Subcutaneous adipose tissue (tissue), 4 donors: ENCODE measurements around the gene SLBP. TPM values are rescaled to one million over a fixed set of nuclear protein-coding genes. Genes with fewer than 3 reads are reported as not detected.

ENCODE experiments used
- total RNA-seq, 4 donors: library from RNA; depleted of rRNA; stranded (reverse); fragments of >200 nt; gene quantifications; one replicate each; pipeline ENCODE4 v1.1.0, GENCODE V29; 2016
- TF ChIP-seq, protein P1 (sequence below): fragments of 450-650 bp; IDR thresholded peaks from one replicate; pipeline ENCODE4 v1.5.1; 2016; ENCODE audit warnings: low read depth, mild to moderate bottlenecking, control low read depth, antibody characterized with exemption, moderate library complexity

SLBP gene
- total RNA-seq, 4 donors from 2014 or later = 33.2 to 41.1 (median 37.0) TPM

DNA sequence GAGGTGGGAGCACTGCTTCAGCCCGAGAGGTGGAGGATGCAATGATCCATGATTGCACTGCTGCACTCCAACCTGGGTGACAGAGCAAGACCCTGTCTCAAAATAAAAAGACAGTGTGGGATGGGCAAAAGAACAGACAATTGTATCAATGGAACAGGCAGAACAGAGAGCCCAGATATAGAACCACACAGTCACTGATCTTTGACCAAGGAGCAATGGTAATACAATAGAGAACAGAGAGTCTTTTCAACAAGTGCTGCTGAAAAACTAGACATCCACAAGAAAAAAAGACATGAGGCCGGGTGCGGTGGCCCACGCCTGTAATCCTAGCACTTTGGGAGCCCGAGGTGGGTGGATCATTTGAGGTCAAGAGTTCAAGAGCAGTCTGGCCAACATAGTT is 33.9 kb downstream of the SLBP start:
- TF ChIP-seq, protein P1, sequence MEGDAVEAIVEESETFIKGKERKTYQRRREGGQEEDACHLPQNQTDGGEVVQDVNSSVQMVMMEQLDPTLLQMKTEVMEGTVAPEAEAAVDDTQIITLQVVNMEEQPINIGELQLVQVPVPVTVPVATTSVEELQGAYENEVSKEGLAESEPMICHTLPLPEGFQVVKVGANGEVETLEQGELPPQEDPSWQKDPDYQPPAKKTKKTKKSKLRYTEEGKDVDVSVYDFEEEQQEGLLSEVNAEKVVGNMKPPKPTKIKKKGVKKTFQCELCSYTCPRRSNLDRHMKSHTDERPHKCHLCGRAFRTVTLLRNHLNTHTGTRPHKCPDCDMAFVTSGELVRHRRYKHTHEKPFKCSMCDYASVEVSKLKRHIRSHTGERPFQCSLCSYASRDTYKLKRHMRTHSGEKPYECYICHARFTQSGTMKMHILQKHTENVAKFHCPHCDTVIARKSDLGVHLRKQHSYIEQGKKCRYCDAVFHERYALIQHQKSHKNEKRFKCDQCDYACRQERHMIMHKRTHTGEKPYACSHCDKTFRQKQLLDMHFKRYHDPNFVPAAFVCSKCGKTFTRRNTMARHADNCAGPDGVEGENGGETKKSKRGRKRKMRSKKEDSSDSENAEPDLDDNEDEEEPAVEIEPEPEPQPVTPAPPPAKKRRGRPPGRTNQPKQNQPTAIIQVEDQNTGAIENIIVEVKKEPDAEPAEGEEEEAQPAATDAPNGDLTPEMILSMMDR = no peak

- TF ChIP-seq, protein P1 = no peak
These were observed 35.3 kb downstream of the SLBP start for GRCh38 chr4:1676605-1677525.

DNA sequence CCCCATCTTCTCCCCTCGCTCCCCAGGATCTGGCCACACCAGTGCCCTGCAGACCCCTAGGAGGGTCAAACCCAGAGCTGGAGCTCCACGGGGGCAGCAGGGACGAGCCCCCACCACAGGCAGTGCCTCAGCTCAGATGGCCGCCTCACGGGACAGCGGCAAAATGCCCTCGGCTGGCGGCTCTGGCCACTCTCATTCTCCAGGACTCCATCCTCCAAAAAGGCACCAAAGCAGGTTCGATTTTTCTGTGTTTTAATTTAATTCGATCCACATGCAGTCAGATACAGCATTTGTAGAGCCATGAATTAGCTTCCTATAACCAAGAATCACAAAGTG is 36.3 kb downstream of the SLBP start:
- TF ChIP-seq, protein P1 = no peak

DNA sequence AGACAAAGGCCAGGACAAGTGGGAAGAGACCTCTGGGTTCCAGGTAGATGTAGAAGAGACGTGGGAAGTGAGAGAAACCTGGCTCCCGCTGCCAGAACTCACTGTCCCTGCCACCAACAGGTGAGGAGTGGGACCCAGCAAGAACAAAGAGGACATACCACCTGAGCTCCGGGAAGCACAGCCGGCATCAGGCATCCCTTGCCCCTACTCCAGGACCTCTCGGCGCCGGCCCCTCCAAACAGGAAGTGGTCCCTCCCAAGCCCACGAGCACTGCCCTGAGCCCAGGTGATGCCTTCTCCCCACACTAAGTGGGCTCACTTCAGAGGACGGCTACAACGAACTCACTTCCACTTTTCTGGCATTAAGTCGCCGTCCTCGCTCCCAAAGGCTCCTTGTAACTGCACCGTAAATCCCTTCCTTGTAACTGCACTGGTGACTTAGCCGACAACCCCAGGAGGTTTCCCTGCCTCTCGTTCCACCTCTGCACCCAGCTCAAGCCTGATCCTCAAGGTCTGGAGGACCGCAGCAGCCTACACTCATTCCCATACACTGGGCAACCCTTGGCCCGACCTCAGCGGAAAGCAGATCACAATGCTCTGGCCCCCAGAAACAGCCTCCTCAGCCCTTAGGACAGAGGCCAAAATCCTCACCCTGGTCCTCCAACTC is 36.9 kb downstream of the SLBP start:
- TF ChIP-seq, protein P1 = no peak

- TF ChIP-seq, protein P1 = no peak
These were observed 37.4 kb downstream of the SLBP start for GRCh38 chr4:1674682-1675081.

GRCh38 chr4:1673671-1674070 is 38.4 kb downstream of the SLBP start:
- TF ChIP-seq, protein P1 = no peak

DNA sequence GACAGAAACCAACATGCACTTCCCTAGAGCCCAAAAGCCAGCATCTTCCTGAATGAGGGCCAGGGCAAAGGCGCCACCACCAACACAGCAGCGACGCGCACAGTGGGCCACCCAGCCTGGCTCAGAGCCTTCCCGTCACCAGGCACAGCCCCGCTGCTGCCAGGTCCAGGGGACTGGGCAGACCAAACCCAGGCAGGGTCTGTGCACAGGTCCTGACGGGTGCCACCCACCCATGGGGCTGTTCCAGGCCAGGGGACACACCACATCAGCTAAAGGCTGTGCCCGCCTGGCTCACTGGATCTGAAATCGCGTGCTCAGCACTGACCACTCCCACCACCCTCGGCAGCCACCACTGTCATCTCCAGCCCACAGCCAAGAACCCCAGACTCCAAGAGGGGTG is 41.8 kb downstream of the SLBP start:
- TF ChIP-seq, protein P1 = no peak
